RKO (cell line): ENCODE measurements around the gene GLIS1.
"Not testable (repeated sequence)": the region's sequence is repeated elsewhere in the genome, so short reads cannot be mapped to it uniquely, and the experiment has no call there.

Experiments
- DNase-seq: peaks from one replicate; pipeline ENCODE4 v3.0.0-alpha.2; 2016; ENCODE audit warnings: low spot score

The GLIS1 gene

GRCh38 chr1:53739109-53739681 lies at the start of gene GLIS1:
GLIS1 (minus strand) TSS chr1:53739164; CDS start chr1:53738064, 1,100 bp downstream.
- DNase-seq, result peak; percentile 68

DNA sequence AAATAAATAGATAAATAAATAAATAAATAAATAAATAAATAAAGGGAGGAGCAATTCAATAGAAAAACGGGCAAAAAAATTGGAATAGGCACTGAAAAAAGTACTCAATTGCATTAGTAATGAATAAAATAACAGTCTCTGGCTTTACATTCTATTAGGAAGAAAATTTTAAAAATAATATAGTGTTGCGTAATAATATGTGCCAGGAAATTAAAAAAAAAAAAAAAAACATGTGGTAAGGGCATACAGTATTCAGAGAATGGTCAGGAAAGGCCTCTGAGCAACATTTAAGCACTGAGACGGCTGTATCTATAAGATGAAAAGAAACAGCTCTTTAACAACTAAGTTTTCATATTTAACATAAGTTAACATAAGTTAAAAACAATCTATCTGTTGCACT lies 48.7 kb upstream of the GLIS1 start:
- no peak for DNase-seq

- no peak for DNase-seq
Measured at GRCh38 chr1:53783056-53783455, 44.1 kb upstream of the GLIS1 start.

DNA sequence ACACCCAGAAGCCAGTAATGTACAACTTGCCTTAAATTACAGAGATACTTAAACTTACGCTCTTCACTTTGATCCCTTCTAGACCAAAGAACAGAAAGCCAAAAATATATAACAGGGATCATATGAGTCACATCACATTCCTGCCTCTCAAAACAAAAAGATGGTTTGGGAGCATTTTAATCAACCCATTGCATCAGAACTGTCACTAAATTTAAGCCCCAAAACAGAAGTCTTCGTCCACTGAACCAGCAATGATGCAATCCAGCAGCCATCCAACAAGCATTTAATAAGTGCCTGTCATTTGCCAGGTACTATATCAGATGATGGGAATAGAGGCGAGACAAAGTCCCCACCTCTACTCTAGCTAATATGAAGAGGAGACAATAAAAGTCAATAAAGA lies 42.7 kb upstream of the GLIS1 start:
- DNase-seq, result no peak

DNA sequence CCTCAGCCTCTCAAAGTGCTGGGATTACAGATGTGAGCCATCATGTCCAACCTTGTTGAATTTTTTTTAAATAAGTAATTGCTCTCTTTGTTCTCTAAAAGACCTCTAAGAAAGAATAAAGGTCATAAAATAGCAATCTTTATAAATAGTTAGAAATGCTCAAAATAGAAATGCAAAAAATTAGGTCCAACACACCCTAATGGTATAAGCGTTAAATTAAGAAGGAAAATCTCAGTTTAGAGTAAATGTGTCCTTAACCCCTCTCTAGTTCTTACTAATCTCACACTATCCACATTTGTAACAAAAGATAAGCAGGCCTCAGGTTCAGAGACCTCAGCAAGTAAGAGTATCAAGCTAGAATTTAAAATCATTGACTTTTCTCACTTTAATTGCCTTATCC lies 38.3 kb upstream of the GLIS1 start:
- DNase-seq, result no peak

DNA sequence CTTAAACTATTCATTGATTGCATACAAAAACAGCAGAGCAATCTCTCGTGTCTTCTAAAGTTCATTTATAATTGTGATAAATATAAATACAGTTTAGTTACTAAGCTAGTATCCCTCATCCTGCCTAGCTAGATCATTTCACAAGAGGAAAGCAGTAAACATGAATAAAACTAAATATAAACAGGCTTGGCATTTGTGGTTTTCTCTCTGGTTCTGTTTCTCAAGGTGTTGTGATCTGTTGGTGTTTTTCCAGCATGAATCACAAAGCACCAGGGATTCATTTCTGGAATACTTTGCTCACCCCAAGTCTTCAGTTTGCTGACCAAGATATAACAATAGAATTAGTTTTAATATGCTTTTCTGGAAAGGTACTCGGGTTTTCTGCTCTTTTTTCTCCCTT lies 32.7 kb upstream of the GLIS1 start:
- no peak for DNase-seq

DNA sequence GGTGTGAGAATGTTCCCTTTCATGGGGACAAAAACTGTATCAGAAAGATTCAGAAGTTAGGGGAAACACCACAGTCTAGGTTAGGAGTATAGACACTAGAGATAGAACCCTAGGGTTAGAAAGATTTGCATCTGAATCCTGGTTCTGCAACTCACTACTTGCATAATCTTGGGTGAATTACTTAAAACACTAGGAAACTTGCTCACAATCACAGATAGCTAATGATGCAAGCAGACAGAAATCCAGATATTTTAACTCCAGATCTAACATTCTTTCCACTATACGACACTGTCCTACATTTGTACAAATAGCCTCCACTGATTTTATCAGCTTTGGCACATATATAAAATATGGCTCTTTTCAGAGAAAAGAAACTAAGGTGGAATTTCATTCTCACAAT lies 30.8 kb upstream of the GLIS1 start:
- no peak for DNase-seq

DNA sequence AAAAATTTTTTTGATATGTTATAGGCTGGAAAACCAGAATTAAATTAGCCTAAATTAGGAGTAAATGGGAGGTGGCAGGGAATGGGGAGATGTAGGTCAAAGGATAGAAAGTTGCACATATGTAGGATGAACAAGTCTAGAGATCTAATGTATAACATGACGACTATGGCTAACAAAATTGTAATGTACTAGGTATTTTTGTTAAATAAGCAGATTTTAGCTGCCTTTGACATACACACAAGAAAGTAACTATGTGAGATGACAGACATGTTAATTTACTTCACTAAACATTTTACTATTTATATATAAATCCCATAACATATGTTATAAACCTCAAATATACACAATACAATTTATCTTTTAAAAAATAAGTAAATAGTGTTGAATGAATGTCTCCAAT lies 30.2 kb upstream of the GLIS1 start:
- no peak for DNase-seq

DNA sequence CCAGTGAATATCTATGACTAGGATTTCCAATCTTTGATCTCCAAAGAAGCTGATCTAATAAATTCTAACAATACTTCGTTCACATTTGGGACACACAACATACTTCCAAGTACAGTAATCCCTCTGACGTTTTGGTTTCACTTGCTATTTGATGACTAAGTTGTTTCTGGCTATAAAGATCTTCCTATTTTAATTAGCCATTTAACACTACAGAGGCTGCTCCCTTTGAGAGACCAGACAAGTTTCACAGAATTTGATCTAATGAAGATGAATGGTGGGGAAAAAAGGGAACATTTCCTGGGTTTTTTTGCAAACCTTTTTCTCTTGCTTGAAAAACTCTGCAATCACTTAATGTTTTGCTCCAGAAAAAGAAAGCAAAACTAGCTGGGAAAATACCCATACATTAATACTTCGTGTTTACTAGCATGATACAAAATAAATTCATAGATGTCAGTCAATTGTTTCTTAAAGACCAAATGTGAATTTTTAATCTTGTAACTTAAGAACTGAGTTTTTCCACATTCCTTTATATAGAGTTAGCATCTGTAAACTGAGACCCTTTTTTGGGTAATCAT lies 28.0 kb upstream of the GLIS1 start:
- peak; percentile 12 for DNase-seq

DNA sequence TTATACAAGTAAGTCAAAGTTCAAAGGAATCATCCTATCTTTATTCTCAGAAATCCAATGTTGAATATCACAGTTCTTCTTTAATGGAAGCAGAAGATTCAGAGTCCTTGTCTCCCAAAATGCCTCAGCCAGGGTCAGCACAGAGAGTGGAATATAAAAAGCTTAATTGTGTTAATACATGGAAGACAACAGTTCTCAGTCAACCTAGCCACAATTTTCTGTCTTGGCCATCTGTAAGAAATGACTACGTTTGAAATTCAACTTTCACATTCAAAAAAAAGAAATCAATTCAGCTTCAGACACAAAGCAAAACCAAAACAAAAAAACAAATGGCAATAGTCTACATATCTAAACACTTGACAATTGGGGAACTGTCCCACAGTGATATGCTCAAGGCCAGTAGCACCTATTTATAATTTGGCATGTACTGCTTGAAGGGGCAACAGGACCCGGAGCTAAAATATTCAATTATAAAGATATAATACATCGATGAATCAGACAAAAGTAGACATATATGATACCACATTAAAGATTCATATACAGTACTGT lies 27.3 kb upstream of the GLIS1 start:
- DNase-seq, result no peak

GRCh38 chr1:53765657-53766056 lies 26.7 kb upstream of the GLIS1 start:
- DNase-seq, result peak; percentile 15

DNA sequence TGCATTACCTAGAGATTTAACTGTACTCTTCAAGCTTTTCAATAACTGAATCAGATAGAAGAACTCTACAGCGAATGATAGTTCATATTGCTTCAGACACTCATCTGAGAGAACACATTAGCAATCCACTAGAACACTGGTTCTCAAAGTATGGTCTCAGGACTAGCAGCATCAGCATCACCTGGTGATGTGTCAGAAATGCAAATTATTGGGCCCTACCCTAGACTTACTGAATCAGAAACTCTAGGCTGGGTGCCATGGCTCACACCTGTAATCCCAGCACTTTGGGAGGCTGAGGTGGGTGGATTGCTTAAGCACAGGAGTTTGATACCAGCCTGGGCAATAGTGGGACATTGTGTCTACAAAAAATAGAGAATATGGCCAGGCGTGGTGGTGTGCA lies 24.9 kb upstream of the GLIS1 start:
- DNase-seq, result no peak

GRCh38 chr1:53763461-53763860 lies 24.5 kb upstream of the GLIS1 start:
- DNase-seq, result no peak

- DNase-seq, result not testable (repeated sequence)
Measured at GRCh38 chr1:53760497-53760896, 21.5 kb upstream of the GLIS1 start.

DNA sequence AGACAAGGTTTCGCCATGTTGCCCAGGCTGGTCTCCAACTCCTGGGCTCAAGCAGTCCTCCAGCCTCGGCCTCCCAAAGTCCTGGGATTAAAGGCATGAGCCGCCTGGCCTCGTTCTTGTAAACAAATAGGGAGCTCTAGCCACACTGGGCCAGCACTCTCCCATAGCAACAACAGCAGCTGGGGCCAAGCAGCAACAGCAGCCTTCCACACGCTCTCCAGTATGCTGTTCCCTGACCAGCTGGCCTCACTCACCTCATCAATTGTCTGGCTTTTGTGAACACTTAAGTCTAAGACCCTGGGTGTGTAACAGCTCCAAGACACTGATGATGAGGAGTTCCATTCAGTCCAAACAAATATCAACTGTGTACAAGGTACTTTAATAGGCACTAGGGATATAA lies 16.9 kb upstream of the GLIS1 start:
- DNase-seq, result no peak

DNA sequence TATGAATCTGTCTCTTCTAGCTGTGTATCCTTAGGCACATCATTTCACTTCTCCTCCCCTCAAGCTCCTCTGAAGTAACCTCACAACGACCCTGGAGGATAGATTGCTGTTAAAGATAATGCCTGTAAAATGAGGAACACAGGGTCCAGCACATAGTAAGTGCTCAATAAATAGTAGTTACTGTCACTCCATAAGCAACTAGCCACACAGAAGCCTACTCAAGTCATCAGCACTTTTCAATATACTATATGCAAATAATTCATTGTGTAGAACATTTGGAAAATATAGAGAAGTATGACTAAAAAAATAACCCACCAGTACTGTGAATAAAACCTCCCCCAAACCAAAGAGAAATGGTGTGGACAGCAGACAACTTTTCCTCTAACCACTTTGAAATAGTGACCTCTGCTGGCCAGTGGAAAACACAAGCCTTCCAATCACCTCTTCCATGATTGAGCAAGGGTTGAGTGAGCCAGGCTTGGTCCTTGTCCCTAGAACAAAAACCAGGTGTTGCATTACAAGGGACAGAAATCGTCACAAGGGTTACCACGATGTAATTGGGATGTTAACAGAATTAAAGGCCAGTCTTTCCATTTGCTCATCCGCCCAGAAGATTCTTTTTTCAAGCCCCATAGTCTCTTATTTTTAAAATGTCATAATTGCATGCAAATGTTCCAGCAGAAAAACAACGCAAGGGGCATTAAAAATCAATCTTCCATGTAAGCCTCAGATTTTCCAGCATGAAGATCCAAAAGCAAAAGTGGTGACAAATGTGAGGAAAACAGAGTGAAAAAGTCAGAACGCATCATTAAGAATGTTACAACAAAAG lies 15.7 kb upstream of the GLIS1 start:
- peak; percentile 40 for DNase-seq

DNA sequence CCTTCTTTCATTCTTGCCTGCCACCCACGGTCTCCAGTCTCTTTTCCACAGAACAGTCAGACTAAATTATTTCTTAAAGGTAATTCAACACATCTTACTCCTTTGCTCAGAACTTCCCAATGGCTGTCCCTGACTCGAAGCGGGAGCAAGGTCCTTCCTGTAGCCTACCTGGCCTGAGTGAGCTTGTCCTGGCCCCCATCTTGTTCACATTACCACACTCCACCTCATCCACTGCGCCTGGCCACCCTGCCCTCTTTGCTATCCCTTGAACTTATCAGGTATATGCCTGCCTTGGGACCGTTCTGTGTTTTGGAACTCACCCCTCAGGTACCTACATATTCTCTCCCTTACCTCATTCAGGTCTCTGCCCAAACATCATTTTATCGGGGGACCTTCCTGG lies 13.3 kb upstream of the GLIS1 start:
- DNase-seq, result no peak

GRCh38 chr1:53747841-53748240 lies 8.9 kb upstream of the GLIS1 start:
- DNase-seq, result no peak

- DNase-seq, result no peak
Measured at GRCh38 chr1:53740621-53741105, 1.7 kb upstream of the GLIS1 start.

GRCh38 chr1:53738205-53739108 lies 507 bp downstream of the GLIS1 start:
- no peak for DNase-seq

DNA sequence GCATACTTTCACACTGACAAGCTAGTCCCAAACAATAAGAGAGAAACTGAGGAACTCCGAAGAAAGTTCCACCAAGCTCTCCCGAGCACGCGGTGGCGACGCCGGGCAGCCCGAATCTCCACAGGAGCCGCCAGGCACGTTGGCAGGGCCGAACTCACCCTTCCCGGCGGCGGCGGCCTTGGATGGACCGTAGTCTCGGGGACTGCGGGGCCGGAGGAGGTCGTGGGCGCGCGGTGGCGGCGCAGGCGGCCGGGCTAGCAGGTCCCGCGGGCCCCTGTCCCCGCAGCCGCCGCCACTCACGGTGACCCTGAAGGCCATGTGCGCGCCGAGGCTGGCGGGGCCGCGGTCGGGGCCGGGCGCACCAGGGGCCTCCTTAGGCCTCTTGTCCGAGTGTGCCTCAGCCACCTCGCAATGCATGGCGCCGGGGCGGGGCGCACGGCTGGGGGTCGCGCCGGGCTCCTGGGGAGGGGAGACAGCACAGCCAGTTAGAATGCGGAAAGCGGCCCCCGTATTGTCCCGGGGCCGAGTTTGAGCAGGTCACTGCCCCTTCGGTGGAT lies 1.2 kb downstream of the GLIS1 start:
- DNase-seq, result no peak

- no peak for DNase-seq
Measured at GRCh38 chr1:53736290-53736689, 2.7 kb downstream of the GLIS1 start.
